Measurements from ENCODE around the gene TSPAN19.

Gene TSPAN19

GRCh38 chr12:84978921-84979320 lies 57.2 kb downstream of the TSPAN19 start:
- Histone ChIP-seq H3K27me3 (ENCODE audit: control insufficient read depth, insufficient read depth, low read length, poor library complexity, severe bottlenecking) (no peaks in the 10 kb centered on the region), H3K9me3 (ENCODE audit: control insufficient read depth, low read length) (no peaks in the 10 kb centered on the region), H3K36me3 (ENCODE audit: control insufficient read depth, insufficient read depth, low read length) (peaks cover 4% of the 10 kb centered on the region), H3K4me3 (ENCODE audit: insufficient read depth, low read depth, low read length) (no peak overlapping the region), H3K27ac (ENCODE audit: insufficient read depth, low read depth, low read length, poor library complexity, severe bottlenecking) (no peak overlapping the region), H3K4me1 (ENCODE audit: control insufficient read depth, insufficient read depth, low read length) (peaks cover 7% of the 10 kb centered on the region)
- WGBS, 2 experiments: 50 to 57% methylated on average over 1 of the region's 1 CpG

- WGBS, 2 experiments: 88 to 95% methylated on average over 3 of the region's 3 CpGs
- Histone ChIP-seq H3K4me3 (ENCODE audit: insufficient read depth, low read depth, low read length) (no peak overlapping the region), H3K27ac (ENCODE audit: insufficient read depth, low read depth, low read length, poor library complexity, severe bottlenecking) (no peak overlapping the region), H3K27me3 (ENCODE audit: control insufficient read depth, insufficient read depth, low read length, poor library complexity, severe bottlenecking) (no peaks in the 10 kb centered on the region), H3K4me1 (ENCODE audit: control insufficient read depth, insufficient read depth, low read length) (peaks cover 23% of the 10 kb centered on the region), H3K9me3 (ENCODE audit: control insufficient read depth, low read length) (no peaks in the 10 kb centered on the region), H3K36me3 (ENCODE audit: control insufficient read depth, insufficient read depth, low read length) (peaks cover 4% of the 10 kb centered on the region)
Measured at GRCh38 chr12:84976133-84976532, 59.9 kb downstream of the TSPAN19 start.

GRCh38 chr12:84974155-84974815 lies 61.8 kb downstream of the TSPAN19 start:
- H3K9me3 ChIP-seq (ENCODE audit: control insufficient read depth, low read length): no peaks in the 10 kb centered on the region
- peaks cover 23% of the 10 kb centered on the region for H3K4me1 ChIP-seq (ENCODE audit: control insufficient read depth, insufficient read depth, low read length)
- H3K27me3 ChIP-seq (ENCODE audit: control insufficient read depth, insufficient read depth, low read length, poor library complexity, severe bottlenecking): no peaks in the 10 kb centered on the region
- peaks cover 4% of the 10 kb centered on the region for H3K36me3 ChIP-seq (ENCODE audit: control insufficient read depth, insufficient read depth, low read length)
- H3K27ac ChIP-seq (ENCODE audit: insufficient read depth, low read depth, low read length, poor library complexity, severe bottlenecking): no peak overlapping the region
- 88 to 96% methylated on average over 2 of the region's 2 CpGs for WGBS, 2 experiments
- H3K4me3 ChIP-seq (ENCODE audit: insufficient read depth, low read depth, low read length): no peak overlapping the region

GRCh38 chr12:84973026-84973425 lies 63.1 kb downstream of the TSPAN19 start:
- Histone ChIP-seq H3K9me3 (ENCODE audit: control insufficient read depth, low read length) (no peaks in the 10 kb centered on the region), H3K27ac (ENCODE audit: insufficient read depth, low read depth, low read length, poor library complexity, severe bottlenecking) (no peak overlapping the region), H3K36me3 (ENCODE audit: control insufficient read depth, insufficient read depth, low read length) (peaks cover 4% of the 10 kb centered on the region), H3K27me3 (ENCODE audit: control insufficient read depth, insufficient read depth, low read length, poor library complexity, severe bottlenecking) (no peaks in the 10 kb centered on the region), H3K4me3 (ENCODE audit: insufficient read depth, low read depth, low read length) (no peak overlapping the region), H3K4me1 (ENCODE audit: control insufficient read depth, insufficient read depth, low read length) (peaks cover 23% of the 10 kb centered on the region)

GRCh38 chr12:84969226-84969625 lies 66.9 kb downstream of the TSPAN19 start:
- 95 to 96% methylated on average over 2 to 3 of the region's 3 CpGs for WGBS, 2 experiments
- no peaks in the 10 kb centered on the region for H3K27me3 ChIP-seq (ENCODE audit: control insufficient read depth, insufficient read depth, low read length, poor library complexity, severe bottlenecking)

More at GRCh38 chr12:84969226-84969625, 66.9 kb downstream of the TSPAN19 start:
- Histone ChIP-seq H3K36me3 (ENCODE audit: control insufficient read depth, insufficient read depth, low read length) (no peaks in the 10 kb centered on the region), H3K4me1 (ENCODE audit: control insufficient read depth, insufficient read depth, low read length) (peaks cover 23% of the 10 kb centered on the region), H3K9me3 (ENCODE audit: control insufficient read depth, low read length) (no peaks in the 10 kb centered on the region), H3K27ac (ENCODE audit: insufficient read depth, low read depth, low read length, poor library complexity, severe bottlenecking) (no peak overlapping the region), H3K4me3 (ENCODE audit: insufficient read depth, low read depth, low read length) (no peak overlapping the region)

Measured in ectodermal cell (in vitro differentiated cells).